Urinary bladder (tissue), 4 donors: ENCODE data around the gene TNFSF9. TPM values are rescaled to one million over a fixed set of nuclear protein-coding genes. Genes with fewer than 3 reads are reported as not detected.
"Not testable (repeated sequence)": the region's sequence is repeated elsewhere in the genome, so short reads cannot be mapped to it uniquely, and the experiment has no call there.

Experiments
- DNase-seq: peaks from one replicate; pipeline ENCODE4 v3.0.0-alpha.2; 2015; ENCODE audit errors: extremely low spot score
- H3K27ac ChIP-seq: one replicate; pipeline ENCODE4 v1.5.1; 2013; ENCODE audit warnings: low read depth, mild to moderate bottlenecking, moderate library complexity
- H3K36me3 ChIP-seq: one replicate; pipeline ENCODE4 v1.6.1; 2013; ENCODE audit warnings: mild to moderate bottlenecking, moderate library complexity; ENCODE audit not compliant: insufficient read depth
- H3K4me1 ChIP-seq: one replicate; pipeline ENCODE4 v1.6.1; 2013; ENCODE audit warnings: mild to moderate bottlenecking, moderate library complexity; ENCODE audit not compliant: insufficient read depth
- H3K4me3 ChIP-seq: one replicate; pipeline ENCODE4 v1.5.1; 2013; ENCODE audit warnings: low read depth, low read length
- WGBS: extraction: QIAGEN DNeasy Blood & Tissue Kit; methylation state at CpG from one replicate; pipeline ENCODE4 v1.1.7; 2013; 5-methylcytosine and 5-hydroxymethylcytosine counted together
- polyA plus RNA-seq: library from polyadenylated mRNA; stranded (reverse); fragments of 200-250 nt; gene quantifications from one replicate; pipeline ENCODE4 v1.2.3, GENCODE V29; 2013
- total RNA-seq: library from RNA; depleted of rRNA; stranded (reverse); fragments of >200 nt; gene quantifications from one replicate; pipeline ENCODE4 v1.2.3, GENCODE V29; 2014
- donor health status: healthy with polysubstance abuse.
- donor health status: healthy.

The TNFSF9 gene
- total and polyA plus RNA-seq, 2 donors, result 0.53 to 0.91 TPM

- Histone ChIP-seq H3K4me3 (no peak overlapping the region), H3K36me3 (no peaks in the 10 kb centered on the region)
- 65% methylated on average over 17 of the region's 17 CpGs for WGBS
These were observed 31.6 kb upstream of the TNFSF9 start for GRCh38 chr19:6499052-6499790.

GRCh38 chr19:6500837-6501739 is 29.7 kb upstream of the TNFSF9 start:
- no peak overlapping the region for H3K4me3 ChIP-seq
- H3K27ac ChIP-seq, result no peak overlapping the region
- DNase-seq, result no peak
- WGBS, result 62% methylated on average over 24 of the region's 24 CpGs
- peaks cover 2% of the 10 kb centered on the region for H3K4me1 ChIP-seq
- no peaks in the 10 kb centered on the region for H3K36me3 ChIP-seq

More at GRCh38 chr19:6499052-6499790, 31.6 kb upstream of the TNFSF9 start:
- peaks cover 2% of the 10 kb centered on the region for H3K4me1 ChIP-seq
- H3K27ac ChIP-seq, result no peak overlapping the region
- no peak for DNase-seq

GRCh38 chr19:6501740-6502648 is 28.8 kb upstream of the TNFSF9 start, which contains the start of gene TUBB4A:
TSS of gene TUBB4A (minus strand) at chr19:6502309. CDS start at chr19:6502212, 97 bp downstream.
- Histone ChIP-seq H3K4me1 (peaks cover 2% of the 10 kb centered on the region), H3K4me3 (peak within 1 kb of the TSS; percentile 34), H3K27ac (no peak within 1 kb of the TSS), H3K36me3 (no peaks in the 10 kb centered on the region)
- WGBS, result under 1% methylated on average over 71 of the region's 71 CpGs
- DNase-seq, result no peak

GRCh38 chr19:6503407-6504201 is 27.2 kb upstream of the TNFSF9 start:
- DNase-seq, result no peak
- 77% methylated on average over 9 of the region's 9 CpGs for WGBS
- peaks cover 2% of the 10 kb centered on the region for H3K4me1 ChIP-seq
- no peak overlapping the region for H3K4me3 ChIP-seq
- H3K27ac ChIP-seq, result no peak overlapping the region
- H3K36me3 ChIP-seq, result no peaks in the 10 kb centered on the region

GRCh38 chr19:6508028-6508771 is 22.6 kb upstream of the TNFSF9 start:
- not testable (repeated sequence) for H3K36me3 ChIP-seq, H3K4me3 ChIP-seq, DNase-seq, H3K27ac ChIP-seq, H3K4me1 ChIP-seq
- 85% methylated on average over 9 of the region's 9 CpGs for WGBS

- DNase-seq, result no peak
- H3K4me3 ChIP-seq, result no peak overlapping the region
- H3K36me3 ChIP-seq, result no peaks in the 10 kb centered on the region
- H3K4me1 ChIP-seq, result no peaks in the 10 kb centered on the region
- no peak overlapping the region for H3K27ac ChIP-seq
- WGBS, result 70% methylated on average over 20 of the region's 20 CpGs
These were observed 21.5 kb upstream of the TNFSF9 start for GRCh38 chr19:6509118-6509971.

GRCh38 chr19:6510618-6511017 is 20.2 kb upstream of the TNFSF9 start:
- H3K36me3 ChIP-seq, result no peaks in the 10 kb centered on the region
- no peak overlapping the region for H3K4me3 ChIP-seq
- no peak for DNase-seq
- H3K27ac ChIP-seq, result no peak overlapping the region
- no peaks in the 10 kb centered on the region for H3K4me1 ChIP-seq
- 81% methylated on average over 7 of the region's 7 CpGs for WGBS

GRCh38 chr19:6514089-6514488 is 16.7 kb upstream of the TNFSF9 start:
- no peak overlapping the region for H3K4me3 ChIP-seq
- WGBS, result 76% methylated on average over 9 of the region's 9 CpGs
- no peak overlapping the region for H3K27ac ChIP-seq

GRCh38 chr19:6514926-6515544 is 15.8 kb upstream of the TNFSF9 start:
- no peak for DNase-seq
- Histone ChIP-seq H3K4me1 (no peaks in the 10 kb centered on the region), H3K36me3 (no peaks in the 10 kb centered on the region), H3K27ac (no peak overlapping the region), H3K4me3 (no peak overlapping the region)
- 85% methylated on average over 15 of the region's 15 CpGs for WGBS

More at GRCh38 chr19:6514089-6514488, 16.7 kb upstream of the TNFSF9 start:
- Histone ChIP-seq H3K36me3 (no peaks in the 10 kb centered on the region), H3K4me1 (no peaks in the 10 kb centered on the region)
- DNase-seq, result no peak

- no peak overlapping the region for H3K27ac ChIP-seq
These were observed 14.7 kb upstream of the TNFSF9 start for GRCh38 chr19:6516018-6516658.

More at GRCh38 chr19:6516018-6516658, 14.7 kb upstream of the TNFSF9 start:
- peak; percentile 86 for DNase-seq
- H3K36me3 ChIP-seq, result no peaks in the 10 kb centered on the region
- no peaks in the 10 kb centered on the region for H3K4me1 ChIP-seq
- 2% methylated on average over 26 of the region's 26 CpGs for WGBS
- peak overlapping the region; percentile 42 for H3K4me3 ChIP-seq
